GOT3 (cell line): ENCODE results near the gene PLXNA2.

ENCODE experiments used
- DNase-seq: peaks from one replicate; lab custom pipeline; 2025; ENCODE audit warnings: mixed read lengths; lab: John Stamatoyannopoulos, UW

The PLXNA2 gene

DNA sequence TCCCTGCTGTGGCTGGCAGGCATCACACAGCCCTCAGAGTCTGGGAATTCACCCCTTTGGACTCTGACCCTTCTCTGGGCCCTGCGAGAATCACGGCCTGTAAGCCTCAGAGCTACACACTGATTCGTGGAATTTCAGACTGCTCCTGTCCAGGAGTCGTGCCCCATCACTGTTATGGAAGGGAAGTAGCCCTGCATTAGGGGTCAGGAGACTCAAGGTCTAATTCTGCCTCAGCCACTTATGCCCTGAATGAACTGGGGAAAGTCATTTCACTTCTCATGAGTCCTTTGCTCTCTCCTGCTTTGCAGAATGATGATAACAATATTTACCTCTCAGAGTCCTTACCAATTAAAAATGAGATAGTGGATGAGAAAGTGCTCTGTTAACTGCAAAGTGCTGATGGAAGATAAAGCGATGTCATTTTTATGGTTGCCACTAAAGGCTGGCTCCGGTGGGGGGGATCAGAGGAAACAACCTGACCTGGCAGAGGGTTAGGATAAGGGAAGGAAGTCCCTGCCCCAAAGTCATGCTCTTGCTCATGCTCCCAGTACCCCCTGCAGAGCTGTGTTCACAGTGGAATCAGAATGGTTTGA is 184.7 kb downstream of the PLXNA2 start:
- DNase-seq, result no peak

GRCh38 chr1:208058756-208059155 is 185.4 kb downstream of the PLXNA2 start:
- DNase-seq, result no peak

GRCh38 chr1:208058267-208058666 is 185.9 kb downstream of the PLXNA2 start:
- no peak for DNase-seq

DNA sequence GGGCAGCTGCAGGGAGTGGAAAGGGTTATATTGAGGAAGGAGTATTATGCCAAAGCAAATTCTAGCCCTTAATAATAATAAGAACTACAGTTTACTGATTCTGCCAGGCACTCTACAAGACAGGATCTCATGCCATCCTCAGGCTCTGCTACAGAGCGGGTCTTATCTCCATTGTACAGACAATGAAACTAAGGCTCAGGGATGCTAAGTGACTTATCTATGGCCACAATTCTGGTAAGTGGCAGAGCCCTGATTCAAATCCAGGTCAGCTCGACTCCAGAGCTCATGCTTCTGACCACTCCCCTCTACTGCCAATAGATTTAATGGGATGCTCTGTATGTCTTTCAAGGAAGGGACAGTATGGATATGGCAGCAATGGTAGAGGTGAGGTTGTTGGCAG is 187.1 kb downstream of the PLXNA2 start:
- DNase-seq, result no peak

DNA sequence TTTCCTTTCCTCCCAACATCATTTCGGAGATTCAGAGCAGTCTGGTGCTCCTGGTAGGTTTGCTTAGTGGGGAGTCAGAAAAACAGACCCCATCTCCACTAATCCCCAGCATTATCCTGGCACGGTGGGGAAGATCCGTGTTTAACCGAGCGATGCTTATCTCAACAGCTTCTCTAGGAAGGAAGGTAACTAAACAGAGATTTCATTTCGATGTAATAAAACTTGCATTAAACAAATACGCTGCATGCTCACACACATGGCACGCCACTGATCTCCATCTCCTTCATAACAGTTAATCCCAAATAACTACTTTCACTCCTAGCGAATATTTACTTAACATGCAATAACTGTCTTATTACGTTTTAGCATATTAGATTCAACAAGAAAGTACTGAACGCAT is 188.6 kb downstream of the PLXNA2 start:
- no peak for DNase-seq

DNA sequence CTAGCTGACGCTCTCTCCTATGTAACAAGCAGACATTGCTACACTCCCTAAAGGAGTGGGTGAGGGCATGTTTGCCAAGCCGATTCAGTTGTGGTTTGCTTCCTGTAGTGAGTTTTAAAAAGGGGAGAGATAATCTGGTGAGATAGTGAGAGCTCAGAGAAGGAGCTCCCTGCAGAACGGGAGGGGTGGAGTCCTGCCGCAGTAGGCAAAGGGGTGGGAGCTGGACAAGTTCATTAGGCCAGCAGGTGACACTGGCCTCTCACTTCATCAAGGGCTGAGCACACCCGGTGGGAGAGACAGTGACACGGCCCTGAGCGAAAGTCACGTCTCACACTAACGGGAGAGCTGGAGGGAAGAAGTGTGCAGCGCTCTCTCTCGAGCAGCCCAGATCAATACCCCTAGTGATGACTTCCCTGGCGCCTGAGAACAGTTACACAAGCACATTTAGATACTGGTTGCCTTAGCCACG is 189.2 kb downstream of the PLXNA2 start:
- DNase-seq, result no peak

- no peak for DNase-seq
Observed at GRCh38 chr1:208054485-208054884, 189.7 kb downstream of the PLXNA2 start.

DNA sequence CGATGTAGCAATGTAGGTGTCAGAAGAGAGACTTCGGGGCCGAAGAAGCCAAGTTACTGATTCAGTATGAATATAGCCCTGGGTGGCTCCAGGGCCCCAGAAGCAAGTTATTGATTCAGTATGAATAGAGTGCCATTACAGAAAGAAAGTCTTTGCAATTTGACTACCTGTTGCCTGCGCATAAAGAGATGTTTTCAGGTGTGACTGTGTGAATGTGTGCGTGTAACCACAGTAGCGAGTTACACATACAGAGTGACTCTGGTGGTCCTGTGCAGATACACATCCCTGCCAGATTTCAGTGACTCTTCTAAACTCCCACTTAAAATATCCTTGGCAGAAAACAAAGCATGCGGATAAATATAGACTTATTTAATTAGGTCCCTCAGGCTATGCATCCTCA is 190.5 kb downstream of the PLXNA2 start:
- no peak for DNase-seq

- DNase-seq, result no peak
Observed at GRCh38 chr1:208052926-208053407, 191.2 kb downstream of the PLXNA2 start.

GRCh38 chr1:208052135-208052534 is 192.0 kb downstream of the PLXNA2 start:
- no peak for DNase-seq

GRCh38 chr1:208051651-208052050 is 192.5 kb downstream of the PLXNA2 start:
- no peak for DNase-seq

DNA sequence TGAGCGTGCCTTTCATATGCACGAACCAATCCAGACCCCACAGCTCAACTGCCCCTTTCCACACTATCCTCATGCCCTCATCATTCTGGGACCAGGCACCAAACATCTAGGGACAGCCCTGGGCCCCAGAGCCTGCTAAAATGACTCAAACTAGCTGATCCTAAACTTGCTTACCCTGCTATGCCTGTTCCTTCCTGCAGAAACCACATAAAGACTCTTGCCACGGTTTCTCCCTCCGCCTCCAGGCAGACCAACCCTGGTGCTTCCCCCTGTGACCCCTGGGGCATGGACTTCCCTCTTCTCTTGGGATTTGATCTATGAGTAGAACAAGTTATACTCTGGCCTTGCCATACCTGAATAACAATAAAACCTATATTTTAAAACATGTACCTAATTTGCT is 195.3 kb downstream of the PLXNA2 start:
- DNase-seq, result no peak

GRCh38 chr1:208047975-208048374 is 196.2 kb downstream of the PLXNA2 start:
- no peak for DNase-seq

GRCh38 chr1:208047476-208047934 is 196.7 kb downstream of the PLXNA2 start:
- no peak for DNase-seq

- no peak for DNase-seq
Observed at GRCh38 chr1:208045463-208046260, 198.5 kb downstream of the PLXNA2 start.

GRCh38 chr1:208044589-208045462 is 199.4 kb downstream of the PLXNA2 start:
- DNase-seq, result no peak

- no peak for DNase-seq
Observed at GRCh38 chr1:208043691-208044181, 200.4 kb downstream of the PLXNA2 start.

DNA sequence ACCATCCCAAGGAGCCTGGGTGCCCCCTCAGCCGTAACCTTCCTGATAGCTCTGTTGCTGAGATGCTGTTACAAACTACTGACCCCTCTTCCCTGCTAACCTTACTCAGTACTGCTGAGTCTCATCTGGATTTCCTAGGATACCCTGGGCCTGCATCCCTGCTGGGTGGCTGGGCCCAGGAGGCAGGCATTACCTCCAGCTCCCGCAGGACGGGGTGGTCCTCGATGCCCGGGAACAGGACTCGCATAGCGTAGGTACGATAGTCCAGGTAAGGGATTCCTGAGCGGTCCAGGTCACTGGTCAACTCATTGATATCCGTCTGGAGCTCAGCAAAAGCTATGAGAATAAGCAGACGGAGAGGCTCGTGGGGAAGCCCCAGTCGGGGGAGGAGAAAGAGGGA is 201.3 kb downstream of the PLXNA2 start:
- no peak for DNase-seq

- no peak for DNase-seq
Observed at GRCh38 chr1:208042041-208042615, 202.1 kb downstream of the PLXNA2 start.

DNA sequence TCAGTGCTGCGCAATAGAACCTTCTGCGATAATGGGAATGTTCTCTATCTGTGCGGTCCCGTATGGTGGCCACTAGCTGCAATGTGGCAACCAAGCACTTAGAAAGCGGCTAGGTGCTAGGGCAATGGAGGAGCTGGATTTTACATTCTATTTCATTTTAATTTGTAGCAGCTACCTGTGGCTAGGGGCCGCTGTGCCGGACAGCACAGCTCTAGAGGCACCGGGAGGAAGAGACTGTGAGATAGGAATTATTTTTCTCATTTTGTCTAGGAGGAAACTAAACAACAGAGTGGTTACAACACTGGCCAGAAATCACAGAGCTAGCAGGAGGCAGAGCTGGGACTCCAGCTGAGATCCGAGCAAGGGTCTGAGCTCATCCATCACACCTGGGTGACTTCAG is 202.7 kb downstream of the PLXNA2 start:
- no peak for DNase-seq

DNA sequence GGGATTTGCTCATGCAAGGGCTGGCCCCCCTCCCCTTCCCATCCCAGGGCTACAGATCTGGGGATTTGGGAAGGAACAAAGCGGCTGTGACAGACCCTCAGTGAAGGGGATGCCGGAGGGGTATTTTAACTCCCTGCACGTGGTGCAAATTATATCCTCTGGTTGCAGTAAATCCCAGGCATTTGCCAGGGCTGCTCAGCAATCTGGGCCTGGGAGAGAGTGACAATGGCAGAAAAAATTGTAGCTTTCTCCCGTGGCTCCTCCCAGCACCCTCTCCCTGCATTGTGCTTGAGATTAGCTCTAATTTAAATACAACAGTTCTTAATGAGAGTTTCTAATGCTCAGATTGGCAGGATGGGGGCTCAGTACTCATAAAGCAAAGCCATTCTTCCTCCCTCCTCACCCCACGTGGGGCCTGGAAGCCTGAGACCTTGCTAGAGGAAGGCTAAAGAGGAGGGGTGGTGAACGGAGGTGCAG is 203.3 kb downstream of the PLXNA2 start:
- DNase-seq, result no peak
